HG03025 (cell line): Measurements from ENCODE around the gene CUX1.
"Not testable (repeated sequence)": the region's sequence is repeated elsewhere in the genome, so short reads cannot be mapped to it uniquely, and the experiment has no call there.

Source experiments
- ATAC-seq: cut with Tn5 transposase; IDR thresholded peaks from one replicate; pipeline ENCODE4 v1.9.1; 2021; ENCODE audit warnings: mild to moderate bottlenecking, moderate library complexity; ENCODE audit not compliant: unreplicated experiment, low FRiP score

CUX1 gene

DNA sequence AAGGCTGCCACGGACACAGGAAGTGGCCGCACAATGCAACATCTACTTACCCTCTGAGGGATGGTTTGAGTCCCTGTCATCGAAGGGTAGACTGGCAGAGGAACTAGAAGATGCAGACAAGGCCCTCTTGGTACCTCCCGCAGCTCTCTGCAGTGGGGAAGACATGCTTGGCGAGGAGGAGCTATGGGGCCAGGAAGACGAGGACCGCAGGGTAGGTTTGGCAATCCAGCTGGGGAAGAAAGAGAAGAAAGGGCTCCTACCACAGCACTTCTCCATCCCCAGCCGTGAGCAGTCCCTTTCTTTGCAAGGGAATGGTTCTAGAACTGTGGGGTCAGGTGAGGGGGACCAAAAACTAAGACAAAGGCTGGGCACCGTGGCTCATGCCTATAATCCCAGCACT is 511.9 kb downstream of the CUX1 start:
- not testable (repeated sequence) for ATAC-seq

DNA sequence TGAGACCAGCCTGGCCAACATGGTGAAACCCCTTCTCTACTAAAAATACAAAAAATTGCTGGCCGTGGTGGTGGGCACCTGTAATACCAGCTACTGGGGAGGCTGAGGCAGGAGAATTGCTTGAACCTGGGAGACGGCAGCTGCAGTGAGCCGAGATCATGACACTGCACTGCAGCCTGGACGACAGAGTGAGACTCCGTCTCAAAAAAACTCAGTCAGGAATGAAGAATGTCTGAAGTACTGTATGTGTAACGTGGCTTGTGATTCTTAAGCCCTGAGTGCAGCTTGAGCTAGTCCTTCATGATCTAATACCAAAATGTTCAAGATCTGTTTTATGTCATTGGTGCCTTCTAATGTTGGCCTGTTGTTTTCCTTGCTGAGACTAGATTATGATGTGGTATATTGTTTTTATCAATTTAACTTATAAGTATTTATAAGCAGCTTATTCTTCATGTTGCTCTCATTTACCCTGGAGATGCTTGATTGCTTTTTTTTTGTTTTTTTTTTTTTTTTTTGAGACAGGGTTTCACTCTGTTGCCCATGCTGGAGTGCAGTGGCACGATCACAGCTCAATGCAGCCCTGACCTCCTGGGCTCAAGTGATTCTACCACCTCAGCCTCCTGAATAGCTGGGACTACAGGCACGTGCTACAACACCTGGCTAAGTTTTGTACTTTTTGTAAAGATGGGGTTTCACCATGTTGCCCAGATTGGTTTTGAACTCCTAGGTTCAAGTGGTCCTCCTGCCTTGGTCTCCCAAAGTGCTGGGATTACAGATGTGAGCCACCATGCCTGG is 513.4 kb downstream of the CUX1 start:
- ATAC-seq = not testable (repeated sequence)
